Naive thymus-derived CD4-positive, alpha-beta T cell (primary cell): ENCODE data around the gene IFT74. TPM values are rescaled to one million over a fixed set of nuclear protein-coding genes. Genes with fewer than 3 reads are reported as not detected.

Source experiments
- ATAC-seq: fragments of 150-1000 bp; cut with Tn5 transposase; 2 replicates; pipeline ENCODE4 v1.10.0; 2021; ENCODE audit warnings: mild to moderate bottlenecking, moderate library complexity
- CTCF ChIA-PET: fragments of 350-600 bp; sonication (Branson Sonifier 250); formaldehyde crosslinking; loops from one replicate; lab custom pipeline; 2021; ENCODE audit warnings: antibody characterized with exemption; lab: Charles Lee
- POLR2A ChIA-PET: fragments of 350-600 bp; sonication (Branson Sonifier 250); formaldehyde crosslinking; loops from one replicate; lab custom pipeline; 2021; ENCODE audit warnings: antibody characterized with exemption, inconsistent platforms; lab: Charles Lee
- DNase-seq, 9 donors: peaks; one replicate each; pipeline versions ENCODE4 v3.0.0 to v3.0.0-alpha.2; 2020 to 2022; ENCODE audit warnings: mixed read lengths in 1 of 9
- H3K27ac ChIP-seq: one replicate; pipeline ENCODE4 v1.7.0; 2013; ENCODE audit warnings: mild to moderate bottlenecking, low read depth, low read length, moderate library complexity
- H3K27me3 ChIP-seq, 2 donors: one replicate each; pipeline ENCODE4 v1.7.0; 2013; ENCODE audit warnings: low read length in 2 of 2, mild to moderate bottlenecking in 2 of 2, moderate library complexity in 2 of 2; ENCODE audit not compliant: control insufficient read depth in 2 of 2, insufficient read depth in 2 of 2
- H3K36me3 ChIP-seq, 3 experiments: 1 replicate in 2 of 3; 2 replicates in 1 of 3; pipeline ENCODE4 v1.7.0; 2013; ENCODE audit warnings: low read length in 3 of 3, mild to moderate bottlenecking in 3 of 3, moderate library complexity in 1 of 3; ENCODE audit not compliant: insufficient read depth in 3 of 3, control insufficient read depth in 2 of 3
- H3K4me1 ChIP-seq, 2 donors: one replicate each; pipeline ENCODE4 v1.7.0; 2013; ENCODE audit warnings: low read length in 2 of 2, mild to moderate bottlenecking in 2 of 2, moderate library complexity in 1 of 2; ENCODE audit not compliant: control insufficient read depth in 2 of 2, insufficient read depth in 2 of 2
- H3K4me3 ChIP-seq: 2 replicates; pipeline ENCODE4 v1.7.0; 2013; ENCODE audit warnings: mild to moderate bottlenecking, low read length
- H3K9me3 ChIP-seq, 3 experiments: 1 replicate in 2 of 3; 2 replicates in 1 of 3; pipeline ENCODE4 v1.7.0; 2013; ENCODE audit warnings: low read length in 3 of 3; ENCODE audit not compliant: control insufficient read depth in 2 of 3
- H3K27ac Mint-ChIP-seq, 9 donors: one replicate each; pipeline ENCODE4 v1.8.0; 2020 to 2022; ENCODE audit warnings: mixed read lengths in 9 of 9, mild to moderate bottlenecking in 8 of 9, moderate library complexity in 5 of 9, inconsistent platforms in 2 of 9
- H3K27me3 Mint-ChIP-seq, 5 donors: one replicate each; pipeline ENCODE4 v1.8.0; 2021 to 2022; ENCODE audit warnings: mixed read lengths in 5 of 5, mild to moderate bottlenecking in 1 of 5
- H3K36me3 Mint-ChIP-seq, 5 donors: one replicate each; pipeline ENCODE4 v1.8.0; 2020 to 2022; ENCODE audit warnings: mixed read lengths in 5 of 5, mild to moderate bottlenecking in 3 of 5, inconsistent platforms in 1 of 5
- H3K4me1 Mint-ChIP-seq, 7 donors: one replicate each; pipeline ENCODE4 v1.8.0; 2020 to 2022; ENCODE audit warnings: mixed read lengths in 7 of 7, mild to moderate bottlenecking in 3 of 7, inconsistent platforms in 1 of 7
- H3K4me3 Mint-ChIP-seq, 10 donors: one replicate each; pipeline ENCODE4 v1.8.0; 2020 to 2022; ENCODE audit warnings: mild to moderate bottlenecking in 10 of 10, mixed read lengths in 10 of 10, moderate library complexity in 6 of 10, inconsistent platforms in 2 of 10
- H3K9me3 Mint-ChIP-seq, 11 donors: one replicate each; pipeline ENCODE4 v1.8.0; 2020 to 2022; ENCODE audit warnings: mixed read lengths in 11 of 11, mild to moderate bottlenecking in 4 of 11, inconsistent platforms in 1 of 11, moderate library complexity in 1 of 11
- intact Hi-C, 2 donors: fragments of 100-400 bp; cut with micrococcal nuclease; formaldehyde crosslinking; loops; one replicate each; pipeline ENCODE4 v1.15.1; 2023
- polyA plus RNA-seq, 2 donors: library from polyadenylated mRNA; unstranded; fragments of 300-500 nt; fragmentation: Illumina TruSeq; gene quantifications; one replicate each; pipeline ENCODE4 v1.2.3, GENCODE V29; 2021
- total RNA-seq, 6 experiments: library from RNA in 5 of 6; stranded (reverse) in 5 of 6; gene quantifications; 1 replicate in 5 of 6; 2 replicates in 1 of 6; pipeline ENCODE4 v1.2.3 and lab custom pipeline; 2021 to 2026

IFT74 gene
- total and polyA plus RNA-seq, 7 experiments from 2014 or later, result 8.0 to 12.4 (median 9.7) TPM

GRCh38 chr9:26937816-26938371, 18.3 kb upstream of the IFT74 start:
- CTCF ChIA-PET, result interaction anchor here (0.9 kb wide), 1 partner anchor 95 kb away, joined by 3 read pairs; no protein-coding TSS in a partner anchor
- no peak overlapping the region for H3K4me3 ChIP-seq
- H3K27ac ChIP-seq, result no peak overlapping the region
- Mint-ChIP-seq H3K27me3 (no peaks in the 10 kb centered on the region), H3K4me1 (peaks cover 43 to 74% (median 67%) of the 10 kb centered on the region in 7 donors), H3K36me3 (peaks cover 6 to 34% (median 26%) of the 10 kb centered on the region in 5 donors), H3K27ac (peak overlapping the region in 2 of 9 donors; percentile 4 to 19), H3K4me3 (peak overlapping the region in 2 of 10 donors; percentile 16 to 18), H3K9me3 (peaks cover 0 to 14% (median 7%) of the 10 kb centered on the region in 11 donors)
- no peaks in the 10 kb centered on the region for H3K9me3 ChIP-seq
- H3K36me3 ChIP-seq, result peaks cover 0 to 8% (median 0%) of the 10 kb centered on the region in 3 experiments
- DNase-seq (no peak), ATAC-seq (no peak)
- no peaks in the 10 kb centered on the region for H3K27me3 ChIP-seq
- peaks cover 8 to 28% of the 10 kb centered on the region in 2 donors for H3K4me1 ChIP-seq
- intact Hi-C loops, result no loop called here
- POLR2A ChIA-PET, result no interaction called here

DNA sequence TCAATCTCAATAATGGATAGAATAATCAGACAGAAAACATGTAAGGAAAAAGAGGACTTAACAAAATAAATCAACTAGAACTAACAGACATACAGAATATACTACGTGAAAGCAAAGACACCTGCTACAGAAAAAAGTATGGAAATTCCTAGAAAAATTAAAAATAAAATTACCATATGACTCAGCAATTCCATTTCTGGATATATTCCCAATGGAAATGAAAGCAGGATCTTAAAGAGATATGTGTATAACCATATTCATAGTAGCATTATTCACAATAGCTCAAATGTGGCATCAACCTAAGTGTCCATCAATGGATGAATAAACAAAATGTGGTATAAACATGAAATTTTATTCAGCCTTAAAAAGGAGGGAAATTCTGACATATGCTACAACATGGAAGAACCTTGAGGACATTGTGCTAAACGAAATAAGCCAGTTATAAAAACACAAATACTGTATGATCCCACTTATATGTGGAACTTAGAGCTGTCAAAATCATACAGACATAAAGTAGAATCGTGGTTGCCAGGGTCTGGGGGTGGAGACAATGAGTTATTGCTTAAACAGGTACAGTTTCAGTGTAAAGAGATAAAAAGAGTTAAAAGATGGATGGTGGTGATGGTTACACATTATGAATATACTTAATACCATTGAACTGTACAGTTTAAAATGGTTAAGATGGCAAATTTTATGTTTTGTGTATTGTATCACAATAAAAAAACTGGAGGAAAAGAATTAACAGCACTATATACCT, 16.1 kb upstream of the IFT74 start:
- Histone ChIP-seq H3K27ac (no peak overlapping the region), H3K36me3 (peaks cover 0 to under 1% (median 0%) of the 10 kb centered on the region in 3 experiments), H3K27me3 (no peaks in the 10 kb centered on the region), H3K9me3 (no peaks in the 10 kb centered on the region), H3K4me3 (no peak overlapping the region), H3K4me1 (peaks cover 18 to 32% of the 10 kb centered on the region in 2 donors)
- peaks cover 6 to 43% (median 30%) of the 10 kb centered on the region in 5 donors for H3K36me3 Mint-ChIP-seq
- H3K27ac Mint-ChIP-seq, result peak overlapping the region in 7 of 9 donors; percentile 8 to 67 (median 34)
- peaks cover 0 to 14% (median 7%) of the 10 kb centered on the region in 11 donors for H3K9me3 Mint-ChIP-seq
- H3K27me3 Mint-ChIP-seq, result no peaks in the 10 kb centered on the region
- DNase-seq (no peak), ATAC-seq (no peak)
- ChIA-PET POLR2A (interaction anchor here (0.9 kb wide), 1 partner anchor 15 kb away, joined by 3 read pairs; no protein-coding TSS in a partner anchor), CTCF (no interaction called here)
- H3K4me3 Mint-ChIP-seq, result peak overlapping the region in 8 of 10 donors; percentile 0 to 77 (median 44)
- intact Hi-C loops, result loop anchor here in 1 of 2 donors (2.0 kb wide), 1 partner anchor 17 kb away; no protein-coding TSS in a partner anchor
- H3K4me1 Mint-ChIP-seq, result peaks cover 59 to 94% (median 85%) of the 10 kb centered on the region in 7 donors

- POLR2A ChIA-PET, result interaction anchor here (0.9 kb wide), 1 partner anchor 14 kb away, joined by 3 read pairs; no protein-coding TSS in a partner anchor
- Mint-ChIP-seq H3K36me3 (peaks cover 6 to 43% (median 30%) of the 10 kb centered on the region in 5 donors), H3K4me1 (peaks cover 64 to 94% (median 85%) of the 10 kb centered on the region in 7 donors), H3K27me3 (no peaks in the 10 kb centered on the region), H3K9me3 (peaks cover 0 to 14% (median 7%) of the 10 kb centered on the region in 11 donors), H3K27ac (peak overlapping the region in 7 of 9 donors; percentile 17 to 67 (median 35)), H3K4me3 (peak overlapping the region in 8 of 10 donors; percentile 0 to 77 (median 40))
- CTCF ChIA-PET, result no interaction called here
- Histone ChIP-seq H3K27me3 (no peaks in the 10 kb centered on the region), H3K4me1 (peaks cover 23 to 38% of the 10 kb centered on the region in 2 donors), H3K27ac (no peak overlapping the region), H3K36me3 (no peaks in the 10 kb centered on the region), H3K9me3 (no peaks in the 10 kb centered on the region), H3K4me3 (no peak overlapping the region)
- no peak for DNase-seq
- peak; percentile 32 for ATAC-seq
- intact Hi-C loops, result loop anchor here in 1 of 2 donors (2.0 kb wide), 1 partner anchor 18 kb away; no protein-coding TSS in a partner anchor
Observed at GRCh38 chr9:26940779-26941178, 15.4 kb upstream of the IFT74 start.

DNA sequence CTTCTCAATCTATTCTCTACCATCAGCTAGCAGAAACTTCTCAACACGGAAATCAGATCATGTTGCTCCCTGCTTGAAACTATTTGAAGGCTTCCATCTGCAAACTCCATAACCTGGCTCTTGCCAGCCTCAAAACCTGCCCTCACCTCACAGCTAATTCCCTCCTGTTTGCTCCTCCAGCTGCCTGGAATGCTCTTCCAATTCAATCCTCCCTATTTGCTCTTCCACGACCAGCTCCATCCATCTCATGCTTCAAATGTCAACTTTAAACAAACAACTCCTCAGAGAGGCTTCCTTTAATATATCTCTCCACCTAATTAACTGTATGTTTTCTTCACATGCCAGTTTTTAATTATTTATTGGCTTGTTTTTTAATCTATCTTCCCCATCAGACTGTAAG, 10.6 kb upstream of the IFT74 start:
- peaks cover 0 to 8% (median 0%) of the 10 kb centered on the region in 3 experiments for H3K36me3 ChIP-seq
- peak overlapping the region; percentile 2 for H3K27ac ChIP-seq
- CTCF ChIA-PET, result interaction anchor here (0.6 kb wide), 1 partner anchor 10 kb away, joined by 3 read pairs; the partner anchor contains the start of gene IFT74
- H3K27me3 ChIP-seq, result no peaks in the 10 kb centered on the region
- peaks cover 32 to 36% of the 10 kb centered on the region in 2 donors for H3K4me1 ChIP-seq
- Mint-ChIP-seq H3K4me3 (peak overlapping the region; percentile 91 to 99 (median 95)), H3K36me3 (peaks cover 0 to 17% (median 16%) of the 10 kb centered on the region in 5 donors), H3K9me3 (peaks cover 0 to 1% (median 0%) of the 10 kb centered on the region in 11 donors), H3K27me3 (peaks cover 0 to 11% (median 0%) of the 10 kb centered on the region in 5 donors), H3K4me1 (peaks cover 44 to 69% (median 64%) of the 10 kb centered on the region in 7 donors), H3K27ac (peak overlapping the region; percentile 97 to 100 (median 99))
- ATAC-seq, result no peak
- intact Hi-C loops, result no loop called here
- no peak for DNase-seq
- POLR2A ChIA-PET, result interaction anchor here (0.6 to 1.4 kb wide), 3 partner anchors 10 to 52 kb away, joined by 3 read pairs; partner anchors contain the start of gene IFT74
- H3K9me3 ChIP-seq, result no peaks in the 10 kb centered on the region
- H3K4me3 ChIP-seq, result peak overlapping the region; percentile 100

GRCh38 chr9:26946753-26947727, 9.2 kb upstream of the IFT74 start, which contains the start of gene PLAA:
Gene PLAA, minus strand, starts transcription at chr9:26947242. Its CDS starts 197 bp downstream, at chr9:26947045.
- Mint-ChIP-seq H3K9me3 (peaks cover 0 to 1% (median 0%) of the 10 kb centered on the region in 11 donors), H3K4me3 (peak within 1 kb of the TSS; percentile 91 to 99 (median 95)), H3K27ac (peak within 1 kb of the TSS; percentile 97 to 100 (median 99)), H3K4me1 (peaks cover 33 to 54% (median 50%) of the 10 kb centered on the region in 7 donors), H3K36me3 (peaks cover 0 to 16% (median 10%) of the 10 kb centered on the region in 5 donors), H3K27me3 (peaks cover 0 to 11% (median 0%) of the 10 kb centered on the region in 5 donors)
- peak; percentile 81 to 92 (median 88) for DNase-seq
- H3K4me1 ChIP-seq, result peaks cover 22 to 28% of the 10 kb centered on the region in 2 donors
- CTCF ChIA-PET, result interaction anchor here (0.5 kb wide), 1 partner anchor 85 kb away, joined by 3 read pairs; no protein-coding TSS in a partner anchor
- H3K4me3 ChIP-seq, result peak within 1 kb of the TSS; percentile 100
- peaks cover 0 to 8% (median 0%) of the 10 kb centered on the region in 3 experiments for H3K36me3 ChIP-seq
- POLR2A ChIA-PET, result interaction anchor here (1.3 to 2.1 kb wide), 4 partner anchors 9 to 58 kb away, joined by 5 to 20 read pairs (median 9); partner anchors contain the start of genes CAAP1 and IFT74
- no peaks in the 10 kb centered on the region for H3K27me3 ChIP-seq
- peak; percentile 97 for ATAC-seq
- no peaks in the 10 kb centered on the region for H3K9me3 ChIP-seq
- intact Hi-C loops, result loop anchor here (1.0 to 2.0 kb wide), 5 partner anchors 9 to 626 kb away; partner anchors contain the start of genes C9orf72 (in 2 of the 2), CAAP1 (in 2 of the 2), IFT74 (in 2 of the 2) and MOB3B (in 1 of the 2)
- H3K27ac ChIP-seq, result peak within 1 kb of the TSS; percentile 99
